Jurkat, Clone E6-1 (cell line): ENCODE results near the gene MEFV.
A peak's percentile ranks its signal among the peaks of the same experiment; 100 is the strongest.
"Not testable (repeated sequence)": the region's sequence is repeated elsewhere in the genome, so short reads cannot be mapped to it uniquely, and the experiment has no call there.

Source experiments
- DNase-seq: peaks from one replicate; pipeline ENCODE4 v3.0.0-alpha.2; 2011; ENCODE audit warnings: low read depth, low spot score
- H3K4me3 ChIP-seq: 2 replicates; pipeline ENCODE4 v1.5.1; 2011; ENCODE audit warnings: mild to moderate bottlenecking, low read length, control low read depth, moderate library complexity

The MEFV gene

DNA sequence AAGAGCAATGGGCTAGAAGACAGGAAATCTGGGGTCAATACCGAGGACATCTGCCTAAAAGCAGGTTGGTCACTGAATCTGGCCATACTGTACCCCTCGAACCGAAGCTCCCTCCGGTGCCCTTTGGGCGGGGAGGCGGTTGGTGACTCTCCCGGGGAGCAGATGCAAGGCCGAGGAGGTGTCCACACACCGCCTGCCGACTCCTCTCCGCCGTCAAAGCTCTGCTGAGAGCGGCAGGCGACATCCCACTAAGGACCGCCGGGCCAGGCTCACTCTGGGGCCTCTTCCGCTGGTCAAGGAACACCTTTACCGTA is 21.9 kb downstream of the MEFV start:
- no peak for DNase-seq

DNA sequence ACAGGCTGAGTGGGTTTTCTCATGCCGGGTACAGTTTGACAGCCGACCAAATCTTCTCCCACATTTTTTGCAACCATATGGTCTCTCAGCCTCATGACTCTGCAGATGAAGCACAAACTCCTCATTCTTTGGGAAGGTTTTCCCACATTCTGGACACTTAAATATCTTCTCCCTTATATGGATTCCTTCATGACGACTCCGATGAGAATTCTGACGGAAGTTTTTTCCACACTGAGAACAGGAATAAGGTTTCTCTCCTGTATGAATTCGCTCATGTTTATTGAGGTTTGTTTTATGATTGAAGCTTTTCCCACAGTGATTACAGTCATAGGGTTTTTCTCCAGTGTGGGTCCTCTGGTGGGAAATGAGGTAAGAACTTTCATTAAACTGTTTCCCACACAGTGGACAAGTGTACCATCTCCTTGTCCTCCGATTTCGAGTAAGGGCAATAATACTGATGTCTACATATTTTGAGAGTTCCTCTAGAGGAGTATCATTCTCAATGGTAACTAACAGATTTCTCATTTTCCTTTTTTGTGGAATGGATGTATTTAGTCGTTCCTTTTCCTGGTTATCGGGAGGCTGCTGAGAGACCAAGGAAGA is 32.4 kb downstream of the MEFV start:
- no peak for DNase-seq
- H3K4me3 ChIP-seq, result no peak overlapping the region

More for the DNA sequence above, 21.9 kb downstream of the MEFV start:
- peak overlapping the region; percentile 88 for H3K4me3 ChIP-seq

DNA sequence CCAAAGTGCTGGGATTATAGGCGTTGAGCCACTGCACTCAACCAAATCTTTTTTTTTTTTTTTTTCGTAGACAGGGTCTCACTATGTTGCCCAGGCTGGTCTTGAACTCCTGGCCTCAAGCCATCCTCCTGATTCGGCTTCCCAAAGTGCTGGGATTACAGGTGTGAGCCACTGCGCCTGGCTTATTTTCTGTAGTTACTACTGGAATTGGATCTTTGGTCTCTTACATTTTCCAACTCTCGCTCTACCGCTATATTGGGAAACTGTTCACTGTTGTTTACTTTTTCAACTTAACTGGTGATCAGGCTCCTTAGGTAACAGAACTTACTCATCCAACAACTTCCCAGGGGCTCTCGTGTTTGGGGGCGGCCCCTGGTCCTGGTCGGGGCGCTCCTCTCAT is 35.6 kb downstream of the MEFV start:
- DNase-seq, result no peak
- H3K4me3 ChIP-seq, result no peak overlapping the region

DNA sequence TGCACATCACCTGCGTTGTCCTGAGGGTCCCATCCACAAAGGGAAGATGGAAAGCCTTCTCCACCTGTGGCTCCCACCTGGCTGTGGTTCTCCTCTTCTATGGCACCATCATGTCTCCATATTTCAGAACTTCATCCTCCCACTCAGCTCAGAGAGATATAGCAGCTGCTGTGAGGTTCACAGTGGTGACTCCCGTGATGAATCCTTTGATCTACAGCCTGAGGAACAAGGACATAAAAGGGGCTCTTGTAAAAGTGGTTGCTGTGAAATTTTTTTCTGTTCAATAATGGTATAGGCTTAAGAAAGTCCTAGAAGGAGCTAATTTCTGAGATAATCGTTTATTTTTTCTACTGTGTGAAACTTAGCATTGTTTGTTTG is 40.2 kb downstream of the MEFV start:
- no peak overlapping the region for H3K4me3 ChIP-seq
- peak; percentile 41 for DNase-seq

DNA sequence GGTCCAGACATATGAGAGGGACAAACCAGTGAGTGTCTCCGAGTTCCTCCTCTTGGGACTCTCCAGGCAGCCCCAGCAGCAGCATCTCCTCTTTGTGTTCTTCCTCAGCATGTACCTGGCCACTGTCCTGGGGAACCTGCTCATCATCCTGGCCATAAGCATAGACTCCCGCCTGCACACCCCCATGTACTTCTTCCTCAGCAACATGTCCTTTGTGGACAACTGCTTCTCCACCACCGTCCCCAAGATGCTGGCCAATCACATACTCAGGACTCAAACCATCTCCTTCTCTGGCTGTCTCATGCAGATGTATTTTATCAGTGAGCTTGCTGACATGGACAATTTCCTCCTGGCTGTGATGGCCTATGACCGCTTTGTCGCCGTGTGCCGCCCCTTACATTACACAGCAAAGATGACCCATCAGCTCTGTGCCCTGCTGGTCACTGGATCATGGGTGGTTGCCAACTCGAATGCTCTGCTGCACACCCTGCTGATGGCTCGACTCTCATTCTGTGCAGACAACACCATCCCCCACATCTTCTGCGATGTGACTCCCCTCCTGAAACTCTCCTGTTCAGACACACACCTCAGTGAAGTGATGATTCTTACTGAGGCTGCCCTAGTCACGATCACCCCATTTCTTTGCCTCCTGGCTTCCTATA is 40.7 kb downstream of the MEFV start:
- H3K4me3 ChIP-seq, result no peak overlapping the region
- no peak for DNase-seq

DNA sequence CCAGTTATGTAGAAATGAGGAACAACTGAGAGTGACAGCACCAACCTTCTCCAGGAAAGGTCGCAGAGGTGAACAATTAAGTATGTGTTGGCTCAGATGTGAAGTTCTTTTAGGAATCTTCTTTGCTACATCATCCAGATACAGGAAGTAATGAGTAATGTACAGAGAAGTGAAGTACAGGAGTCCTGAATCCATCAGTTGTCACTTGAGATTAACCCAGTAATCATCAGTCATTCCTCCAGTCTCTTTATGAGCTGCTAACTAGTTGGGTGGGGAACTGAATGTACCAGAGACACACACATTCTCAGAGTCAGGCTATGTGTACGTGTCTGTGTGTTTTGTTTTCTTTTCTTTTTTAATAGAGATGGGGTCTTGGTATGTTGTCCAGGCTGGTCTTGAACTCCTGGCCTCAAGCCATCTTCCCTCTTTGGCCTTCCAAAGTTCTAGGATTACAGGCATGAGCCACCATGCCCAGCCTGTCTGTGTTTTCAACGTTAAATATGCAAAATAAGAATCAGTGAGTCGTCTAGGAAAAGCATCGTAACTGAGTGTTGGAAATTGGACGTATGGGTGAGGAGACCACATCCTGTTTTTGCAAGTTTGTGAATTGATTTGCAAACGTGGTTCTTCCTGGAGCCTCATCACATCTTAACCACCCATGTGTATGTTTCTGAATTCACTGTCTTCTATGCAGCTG is 41.4 kb downstream of the MEFV start:
- H3K4me3 ChIP-seq, result no peak overlapping the region
- peak; percentile 42 for DNase-seq

DNA sequence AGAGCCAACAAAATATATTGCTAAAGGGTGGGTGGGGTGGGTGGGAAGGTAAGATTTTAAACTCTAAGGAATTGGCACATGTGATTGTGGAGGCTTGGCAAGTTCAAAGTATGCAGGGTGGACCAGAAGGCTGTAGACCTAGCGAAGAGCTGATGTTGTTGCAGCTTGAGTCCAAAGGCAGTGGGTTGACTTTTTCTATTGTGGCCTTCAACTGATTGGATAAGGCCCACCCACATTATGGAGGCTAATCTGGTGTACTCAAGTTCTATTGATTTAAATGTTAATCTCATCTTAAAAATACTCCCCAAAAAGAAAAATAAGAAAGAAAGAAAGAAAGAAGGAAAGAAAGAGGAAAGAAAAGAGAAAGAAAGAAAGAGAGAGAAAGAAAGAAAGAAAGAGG is 43.9 kb downstream of the MEFV start:
- no peak overlapping the region for H3K4me3 ChIP-seq
- DNase-seq, result no peak

DNA sequence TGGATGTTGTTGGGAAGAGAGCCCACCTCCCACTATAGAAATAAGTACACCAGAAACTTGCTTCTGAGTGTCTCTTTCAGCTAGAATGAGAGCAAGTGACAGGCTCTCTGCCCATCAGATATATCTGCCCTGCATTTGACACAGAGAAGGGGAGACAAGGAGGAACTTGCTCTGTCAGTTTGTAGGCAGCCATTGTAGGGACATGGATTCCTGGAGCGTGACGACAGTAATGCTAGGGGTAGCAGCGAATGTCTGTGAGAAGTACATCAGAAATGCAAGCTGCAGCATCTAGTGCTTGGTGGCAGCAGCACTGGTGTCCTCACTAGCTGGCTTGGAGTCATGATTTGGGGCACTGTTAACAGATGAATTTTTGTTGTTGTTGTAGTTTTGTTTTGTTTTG is 44.4 kb downstream of the MEFV start:
- DNase-seq, result no peak

DNA sequence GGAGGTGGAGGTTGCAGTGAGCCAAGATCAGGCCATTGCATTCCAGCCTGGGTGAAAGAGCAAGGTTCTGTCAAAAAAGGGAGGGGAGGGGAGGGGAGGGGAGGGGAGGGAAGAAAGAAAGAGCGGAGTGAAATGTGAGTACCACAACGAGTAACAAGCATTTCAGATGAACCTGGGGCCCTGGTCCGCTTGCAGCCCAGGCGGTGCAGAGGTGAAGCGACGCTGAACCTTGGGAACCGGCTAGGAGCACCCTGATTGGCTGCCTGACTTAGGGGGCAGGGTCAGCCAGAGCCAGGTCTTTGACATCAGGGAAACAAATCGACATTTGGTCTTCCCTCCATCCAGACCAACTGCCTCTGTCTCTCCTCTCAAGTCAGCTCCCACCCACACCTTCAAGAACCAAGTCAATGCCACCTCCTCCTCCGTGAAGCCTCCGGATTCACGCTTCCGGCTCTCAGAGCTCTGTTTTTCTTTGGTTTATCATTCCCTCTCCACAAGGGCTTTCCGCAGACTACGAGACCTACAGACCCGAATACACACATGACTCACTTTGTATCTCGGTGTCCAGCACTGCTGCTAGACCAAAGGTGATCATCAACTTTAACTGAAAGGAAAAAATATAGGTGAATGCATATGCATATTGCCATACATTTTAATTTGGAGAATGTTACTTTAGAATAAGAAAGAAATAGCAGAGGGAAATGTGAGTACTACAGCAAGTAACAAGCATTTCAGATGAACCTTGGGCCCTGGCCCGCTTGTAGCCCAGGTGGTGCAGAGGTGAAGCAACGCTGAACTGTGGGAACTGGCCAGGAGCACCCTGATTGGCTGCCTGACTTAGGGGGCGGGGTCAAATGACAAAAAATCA is 49.1 kb downstream of the MEFV start:
- DNase-seq, result no peak
- no peak overlapping the region for H3K4me3 ChIP-seq

More for the DNA sequence above, 44.4 kb downstream of the MEFV start:
- H3K4me3 ChIP-seq, result no peak overlapping the region

DNA sequence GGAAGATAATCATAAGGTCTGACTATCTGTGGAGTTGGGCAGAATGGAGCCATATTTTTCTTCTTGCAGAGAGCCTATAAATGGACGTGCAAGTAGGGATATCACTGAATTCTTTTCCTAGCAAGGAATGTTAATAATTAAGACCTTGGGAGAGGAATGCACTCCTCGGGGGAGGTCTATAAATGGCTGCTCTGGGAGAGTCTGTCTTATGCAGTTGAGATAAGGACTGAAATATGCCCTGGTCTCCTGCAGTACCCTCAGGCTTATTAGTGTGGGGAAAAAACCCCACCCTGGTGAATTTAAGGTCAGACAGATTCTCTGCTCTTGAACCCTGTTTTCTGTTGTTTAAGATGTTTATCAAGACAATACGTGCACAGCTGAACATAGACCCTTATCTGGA is 50.5 kb downstream of the MEFV start:
- not testable (repeated sequence) for H3K4me3 ChIP-seq, DNase-seq

DNA sequence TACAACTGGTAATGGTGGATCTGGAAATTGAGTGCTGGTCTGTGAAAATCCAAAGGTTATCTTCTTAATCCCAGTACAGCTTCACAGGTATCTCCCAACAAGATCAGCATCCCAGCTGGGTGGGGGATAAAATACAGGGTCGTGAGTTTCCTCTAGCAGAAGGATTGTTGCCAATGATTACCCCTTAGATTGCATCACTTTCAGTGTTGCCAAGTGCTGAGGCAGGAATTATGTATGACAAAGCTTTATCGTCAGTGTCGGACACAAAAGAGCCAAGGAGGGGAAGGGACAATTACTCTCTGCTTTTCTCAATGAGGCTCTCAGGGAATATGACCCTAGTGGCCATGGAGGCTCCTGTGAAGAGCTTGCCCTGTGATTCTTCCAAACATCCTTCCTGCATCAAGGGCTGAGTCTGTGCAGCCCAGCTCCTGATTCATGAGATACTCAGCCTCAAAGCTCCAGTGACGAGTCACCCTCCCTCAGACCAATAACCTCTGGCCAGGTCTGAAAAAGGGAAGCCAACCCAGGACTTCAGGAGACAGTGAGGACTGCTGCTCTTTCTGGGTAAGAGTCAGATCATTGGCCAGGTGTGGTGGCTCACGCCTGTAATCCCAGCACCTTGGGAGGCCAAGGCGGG is 53.4 kb downstream of the MEFV start:
- no peak for DNase-seq
- H3K4me3 ChIP-seq, result no peak overlapping the region

DNA sequence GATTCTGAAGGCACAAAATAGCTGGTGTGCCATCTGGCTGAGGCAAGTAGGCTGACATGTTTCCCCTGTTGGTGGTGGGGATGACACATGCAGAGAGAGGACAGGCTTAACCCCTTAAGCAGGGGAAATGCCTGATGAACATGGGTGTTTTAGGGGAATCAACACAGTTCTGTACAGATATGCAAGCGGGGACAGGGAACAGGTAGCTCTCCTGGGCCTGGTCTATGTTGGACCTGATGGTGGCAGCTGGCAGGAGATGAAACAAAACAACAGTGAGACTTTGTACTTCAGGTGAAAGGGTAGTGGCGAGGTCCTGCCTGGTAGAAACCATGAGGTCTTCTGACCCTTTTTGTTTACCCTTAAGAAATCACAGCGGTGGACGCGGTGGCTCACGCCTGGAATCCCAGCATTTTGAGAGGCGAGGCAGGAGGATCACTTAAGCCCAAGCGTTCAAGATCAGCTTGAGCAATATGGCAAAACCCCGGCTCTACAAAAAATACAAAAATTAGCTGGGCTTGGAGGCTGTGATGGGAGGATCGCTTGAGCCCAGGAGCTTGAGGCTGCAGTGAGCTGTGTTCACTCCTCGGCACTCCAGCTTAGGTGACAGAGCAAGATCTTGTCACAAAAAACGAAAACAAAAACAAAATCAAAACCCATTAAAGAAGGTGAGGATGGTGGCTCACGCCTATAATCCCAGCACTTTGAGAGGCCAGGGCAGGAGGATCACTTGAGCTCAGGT is 57.9 kb downstream of the MEFV start:
- DNase-seq, result no peak
- H3K4me3 ChIP-seq, result no peak overlapping the region

DNA sequence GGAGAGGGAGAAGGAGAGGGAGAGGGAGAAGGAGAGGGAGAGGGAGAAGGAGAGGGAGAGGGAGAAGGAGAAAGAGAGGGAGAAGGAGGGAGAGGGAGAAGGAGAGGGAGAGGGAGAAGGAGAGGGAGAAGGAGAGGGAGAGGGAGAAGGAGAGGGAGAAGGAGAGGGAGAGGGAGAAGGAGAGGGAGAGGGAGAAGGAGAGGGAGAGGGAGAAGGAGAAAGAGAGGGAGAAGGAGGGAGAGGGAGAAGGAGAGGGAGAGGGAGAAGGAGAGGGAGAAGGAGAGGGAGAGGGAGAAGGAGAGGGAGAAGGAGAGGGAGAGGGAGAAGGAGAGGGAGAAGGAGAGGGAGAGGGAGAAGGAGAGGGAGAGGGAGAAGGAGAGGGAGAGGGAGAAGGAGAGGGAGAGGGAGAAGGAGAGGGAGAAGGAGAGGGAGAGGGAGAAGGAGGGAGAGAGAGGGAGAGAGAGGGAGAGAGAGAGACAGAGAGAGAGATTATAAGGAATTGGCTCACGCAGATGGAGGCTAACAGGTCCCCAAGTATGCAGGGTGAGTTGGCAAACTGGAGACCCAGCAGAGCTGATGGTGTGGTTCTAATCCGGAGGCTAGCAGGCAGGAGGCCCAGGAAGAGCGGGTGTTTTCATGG is 58.6 kb downstream of the MEFV start:
- DNase-seq, H3K4me3 ChIP-seq: not testable (repeated sequence)

DNA sequence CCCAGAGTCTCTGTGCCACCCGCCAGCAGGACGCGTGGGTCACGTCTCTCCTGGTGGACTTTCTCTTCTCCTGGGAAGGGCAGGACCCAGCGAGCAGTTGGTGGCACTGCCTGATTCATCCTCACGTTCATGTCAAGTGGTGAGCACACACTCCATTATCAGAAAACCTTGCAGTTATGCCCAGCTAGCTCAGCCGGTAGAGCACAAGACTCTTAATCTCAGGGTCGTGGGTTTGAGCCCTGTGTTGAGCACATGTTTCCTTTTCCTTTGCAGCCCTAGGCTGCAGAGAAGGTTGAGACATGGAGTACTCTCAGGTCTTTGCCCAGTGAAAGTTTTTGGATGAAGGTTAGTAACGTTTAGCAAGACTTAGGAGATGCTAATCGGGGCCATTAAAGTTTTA is 60.5 kb downstream of the MEFV start:
- DNase-seq, result no peak
- no peak overlapping the region for H3K4me3 ChIP-seq

DNA sequence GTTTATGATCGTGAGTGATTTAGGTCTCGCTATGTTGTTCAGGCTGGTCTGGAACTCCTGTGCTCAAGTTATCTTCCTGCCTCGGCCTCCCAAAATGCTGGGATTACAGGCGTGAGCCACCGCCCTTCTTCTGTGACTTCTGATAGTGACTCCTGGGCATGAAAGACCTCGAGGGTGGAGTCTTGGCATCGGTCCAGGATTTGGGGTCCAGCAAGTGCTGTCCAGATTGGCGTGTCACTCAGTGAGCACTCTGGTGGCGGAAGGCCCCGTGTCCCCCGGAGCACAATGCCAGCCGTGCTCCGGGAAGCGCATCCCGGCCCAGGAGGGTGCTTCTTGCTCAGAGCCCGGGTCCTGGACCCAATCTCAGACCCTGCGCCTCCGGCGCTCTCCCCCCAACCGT is 61.6 kb downstream of the MEFV start:
- DNase-seq, result no peak
- H3K4me3 ChIP-seq, result no peak overlapping the region

DNA sequence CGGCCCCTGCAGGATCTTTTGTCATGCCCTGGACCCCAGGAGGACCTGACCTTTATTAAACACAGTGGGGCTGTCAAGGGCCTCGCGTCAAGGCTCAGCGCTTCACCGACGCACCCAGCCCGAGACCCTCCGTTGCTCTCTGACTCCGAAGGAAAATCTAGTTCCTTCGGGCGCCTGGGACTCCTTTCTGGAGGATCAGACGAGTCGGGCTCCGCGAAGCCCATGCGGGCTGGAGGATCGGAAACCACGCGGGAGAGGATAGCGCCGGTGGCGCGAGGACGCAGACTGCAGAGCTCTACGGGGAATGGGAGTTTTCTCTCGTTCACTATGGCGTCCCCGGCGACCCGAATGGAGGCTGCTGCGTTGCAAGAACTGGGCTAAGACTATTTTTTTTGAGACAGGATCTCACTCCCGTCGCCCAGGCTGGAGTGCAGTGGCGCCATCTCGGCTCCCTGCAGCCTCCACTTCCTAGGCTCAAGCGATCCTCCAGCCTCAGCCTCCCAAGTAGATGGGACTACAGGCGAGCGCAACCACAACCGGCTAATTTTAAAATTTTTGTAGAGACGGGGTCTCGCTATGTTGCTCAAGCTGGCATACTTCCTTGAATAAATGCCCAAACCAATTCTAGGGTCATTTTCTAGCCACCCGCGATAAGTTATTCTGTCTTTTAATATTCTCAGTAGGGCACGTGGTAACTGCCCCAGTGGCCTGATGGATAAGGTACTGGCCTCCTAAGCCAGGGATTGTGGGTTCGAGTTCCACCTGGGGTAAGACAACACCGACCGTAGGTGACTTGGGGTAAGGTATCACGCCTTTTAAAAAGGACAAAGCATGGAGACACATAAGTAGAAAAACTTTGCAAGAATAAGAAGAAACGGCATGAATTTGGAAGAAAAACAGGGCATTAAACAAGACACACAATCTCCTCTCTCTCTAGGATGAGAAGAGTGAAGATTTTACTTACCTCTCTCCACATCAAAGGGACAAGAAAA is 62.9 kb downstream of the MEFV start:
- no peak overlapping the region for H3K4me3 ChIP-seq
- no peak for DNase-seq

DNA sequence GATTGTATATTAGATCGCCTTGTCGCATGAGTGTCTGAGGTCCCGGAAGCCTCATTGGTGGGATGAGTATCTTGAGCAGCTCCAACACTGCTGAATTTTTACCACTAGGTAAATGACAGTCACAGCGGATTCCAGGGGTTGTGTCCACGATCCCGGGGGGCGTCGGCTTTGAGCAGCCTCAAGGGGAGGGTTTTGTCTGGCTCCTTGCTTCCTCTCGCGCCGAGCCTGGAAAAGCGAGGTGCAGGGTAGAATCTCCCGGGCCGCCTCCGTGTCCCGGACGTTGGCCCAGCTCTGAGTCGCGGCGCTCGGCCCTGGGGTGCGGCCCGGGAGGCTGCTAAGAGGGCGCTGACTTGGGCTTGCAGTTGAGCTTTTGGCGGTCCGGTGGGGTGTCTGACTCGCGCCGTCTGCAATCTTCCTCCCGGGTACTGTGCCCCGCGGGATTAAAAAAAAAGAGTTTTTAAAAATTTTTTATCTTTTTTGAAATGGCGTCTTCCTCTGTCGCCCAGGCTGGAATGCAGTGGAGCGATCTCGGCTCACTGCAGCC is 63.9 kb downstream of the MEFV start:
- no peak for DNase-seq
- no peak overlapping the region for H3K4me3 ChIP-seq
